Measurements from ENCODE around the gene IFFO2.

- no peak for TF ChIP-seq CTCF (IDR thresholded peaks at IDR 0.05)
- no peak for TF ChIP-seq POLR2AphosphoS5 (IDR thresholded peaks at IDR 0.05)
Observed at GRCh38 chr1:18928985-18929384, 27.5 kb downstream of the IFFO2 start.

All from prostate gland (tissue), 2 donors.